IMR-90 (cell line): ENCODE data around the gene SHISA2. TPM values are rescaled to one million over a fixed set of nuclear protein-coding genes. Genes with fewer than 3 reads are reported as not detected.

Experiments used
- ATAC-seq: fragments of 200-7000 bp; cut with Tn5 transposase; 2 replicates; pipeline ENCODE4 v1.9.1; 2020; ENCODE audit warnings: low read depth, mild to moderate bottlenecking, moderate library complexity
- BruUV-seq: library from RNA; stranded (reverse); fragments of 400-500 nt; replicated peaks from 2 replicates; lab custom pipeline; 2021; lab: Mats Ljungman, UMichigan
- CTCF ChIA-PET: fragments of 300-600 bp; formaldehyde crosslinking; extraction: SDS; loops from one replicate; lab custom pipeline; 2021; ENCODE audit warnings: antibody characterized with exemption; lab: Yijun Ruan, JAX
- POLR2A ChIA-PET: fragments of 300-600 bp; sonication (Branson Sonifier 250); formaldehyde crosslinking; loops from one replicate; lab custom pipeline; 2022; ENCODE audit warnings: antibody characterized with exemption; ENCODE audit not compliant: unreplicated experiment; lab: Charles Lee
- DNase-seq: peaks from one replicate; pipeline ENCODE4 v3.0.0; 2013
- H2AFZ ChIP-seq: replicated peaks from 2 replicates; pipeline ENCODE3; 2013; ENCODE audit warnings: low read length, mild to moderate bottlenecking; ENCODE audit not compliant: poor library complexity
- H2AK5ac ChIP-seq: 2 replicates; pipeline ENCODE4 v1.6.1; 2013; ENCODE audit warnings: low read depth, low read length, inconsistent platforms
- H2AK9ac ChIP-seq: replicated peaks from 2 replicates; pipeline ENCODE3; 2013; ENCODE audit warnings: mild to moderate bottlenecking, low read depth, low read length, moderate library complexity; ENCODE audit not compliant: poor library complexity
- H2BK120ac ChIP-seq: 2 replicates; pipeline ENCODE4 v1.6.1; 2013; ENCODE audit warnings: low read depth, low read length, inconsistent platforms
- H2BK15ac ChIP-seq: 3 replicates; pipeline ENCODE4 v1.6.1; 2013; ENCODE audit warnings: low read depth, low read length, inconsistent platforms
- H2BK20ac ChIP-seq: 2 replicates; pipeline ENCODE4 v1.6.1; 2013; ENCODE audit warnings: low read depth, mild to moderate bottlenecking, inconsistent platforms, low read length, moderate library complexity
- H2BK5ac ChIP-seq: 2 replicates; pipeline ENCODE4 v1.6.1; 2013; ENCODE audit warnings: mild to moderate bottlenecking, low read depth, low read length, inconsistent platforms; ENCODE audit not compliant: poor library complexity, severe bottlenecking
- H3K14ac ChIP-seq: replicated peaks from 2 replicates; pipeline ENCODE4 v1.6.1; 2013; ENCODE audit warnings: low read depth, low read length, inconsistent platforms
- H3K18ac ChIP-seq: 2 replicates; pipeline ENCODE4 v1.6.1; 2013; ENCODE audit warnings: low read depth, low read length, control low read depth
- H3K23ac ChIP-seq: 2 replicates; pipeline ENCODE4 v1.6.1; 2013; ENCODE audit warnings: low read depth, low read length, inconsistent platforms
- H3K27ac ChIP-seq: 2 replicates; pipeline ENCODE4 v1.5.1; 2013; ENCODE audit warnings: mild to moderate bottlenecking, control low read depth, low read length; ENCODE audit not compliant: insufficient read depth
- H3K27me3 ChIP-seq: 2 replicates; pipeline ENCODE4 v1.6.1; 2013; ENCODE audit warnings: low read length; ENCODE audit not compliant: control insufficient read depth, insufficient read depth
- H3K36me3 ChIP-seq: 2 replicates; pipeline ENCODE4 v1.6.1; 2013; ENCODE audit warnings: low read length, mixed read lengths; ENCODE audit not compliant: control insufficient read depth, insufficient read depth
- H3K4ac ChIP-seq: 2 replicates; pipeline ENCODE4 v1.6.1; 2013; ENCODE audit warnings: low read depth, low read length, inconsistent platforms
- H3K4me1 ChIP-seq: 2 replicates; pipeline ENCODE4 v1.6.1; 2013; ENCODE audit warnings: low read length, mixed read lengths; ENCODE audit not compliant: control insufficient read depth, insufficient read depth
- H3K4me2 ChIP-seq: 2 replicates; pipeline ENCODE4 v1.6.1; 2013; ENCODE audit warnings: low read depth, mild to moderate bottlenecking, control low read depth, low read length, moderate library complexity
- H3K4me3 ChIP-seq: 2 replicates; pipeline ENCODE4 v1.5.1; 2013; ENCODE audit warnings: low read depth, mild to moderate bottlenecking, control low read depth, low read length, moderate library complexity; ENCODE audit not compliant: insufficient read depth
- H3K56ac ChIP-seq: 2 replicates; pipeline ENCODE4 v1.6.1; 2013; ENCODE audit warnings: low read length, inconsistent platforms; ENCODE audit not compliant: insufficient read depth; ENCODE audit errors: extremely low read depth
- H3K79me1 ChIP-seq, 2 experiments: 2 replicates each; pipeline ENCODE4 v1.6.1; 2013; ENCODE audit warnings: low read length in 2 of 2, inconsistent platforms in 1 of 2, low read depth in 1 of 2
- H3K9ac ChIP-seq: 2 replicates; pipeline ENCODE4 v1.6.1; 2013; ENCODE audit warnings: low read depth, low read length, control low read depth
- H3K9me1 ChIP-seq: 2 replicates; pipeline ENCODE4 v1.6.1; 2013; ENCODE audit warnings: low read length, inconsistent platforms; ENCODE audit not compliant: insufficient read depth
- H3K9me3 ChIP-seq: 2 replicates; pipeline ENCODE4 v1.6.1; 2013; ENCODE audit warnings: low read length; ENCODE audit not compliant: control insufficient read depth, insufficient read depth
- H4K20me1 ChIP-seq: 2 replicates; pipeline ENCODE4 v1.6.1; 2013; ENCODE audit warnings: low read length, inconsistent platforms; ENCODE audit not compliant: insufficient read depth
- H4K5ac ChIP-seq: 2 replicates; pipeline ENCODE4 v1.6.1; 2013; ENCODE audit warnings: mild to moderate bottlenecking, low read depth, low read length, control low read depth
- H4K8ac ChIP-seq, 2 experiments: 2 replicates each; pipeline ENCODE4 v1.6.1; 2013; ENCODE audit warnings: low read depth in 2 of 2, low read length in 2 of 2, control low read depth in 1 of 2, inconsistent platforms in 1 of 2
- H4K91ac ChIP-seq: 2 replicates; pipeline ENCODE4 v1.6.1; 2013; ENCODE audit warnings: low read depth, low read length, inconsistent platforms; ENCODE audit not compliant: insufficient read depth
- NFE2L2 ChIP-seq: fragments of 150-350 bp; IDR thresholded peaks from 2 replicates; pipeline ENCODE4 v1.6.1; 2016; ENCODE audit warnings: low read depth, mild to moderate bottlenecking, low read length
- POLR2A ChIP-seq: IDR thresholded peaks from 2 replicates; pipeline ENCODE4 v1.6.1; 2012; ENCODE audit warnings: mild to moderate bottlenecking, low read depth, low read length
- WGBS, 2 experiments: methylation state at CpG; one replicate each; pipeline versions ENCODE4 v1.1.5 to v1.1.7; 2013; ENCODE audit warnings: missing lambda C conversion rate in 2 of 2; ENCODE audit not compliant: insufficient read length in 1 of 2; ENCODE audit errors: extremely low coverage in 2 of 2; 5-methylcytosine and 5-hydroxymethylcytosine counted together
- dilution Hi-C: fragments of 300-500 bp; cut with HindIII; formaldehyde crosslinking; loops from one replicate; pipeline ENCODE4 v1.14.3; 2018; ENCODE audit warnings: low sequenced_read_pairs; ENCODE audit not compliant: unreplicated experiment
- in situ Hi-C: fragments of 300-500 bp; cut with MboI; formaldehyde crosslinking; loops from 3 replicates; pipeline ENCODE4 v1.14.3; 2019; ENCODE audit warnings: low sequenced_read_pairs, inconsistent platforms, mixed read lengths
- intact Hi-C: fragments of 100-400 bp; cut with micrococcal nuclease; formaldehyde crosslinking; loops from 2 replicates; pipeline ENCODE4 v1.10.0; 2022
- polyA plus RNA-seq, 3 experiments: library from polyadenylated mRNA; depleted of rRNA; stranded (reverse); fragments of >200 nt; gene quantifications; 2 replicates each; pipeline ENCODE4 v1.2.3, GENCODE V29; 2012; ENCODE audit warnings: low replicate concordance in 1 of 3
- total RNA-seq: library from RNA; depleted of rRNA; stranded (reverse); fragments of >200 nt; gene quantifications from 2 replicates; pipeline ENCODE4 v1.2.3, GENCODE V29; 2012
- TF ChIP-seq, protein P1 (sequence below): fragments of 150-350 bp; IDR thresholded peaks from 2 replicates; pipeline ENCODE4 v1.6.1; 2017; ENCODE audit warnings: mild to moderate bottlenecking, antibody characterized with exemption, low read length, low read depth
- TF ChIP-seq, protein P2 (sequence below): fragments of 150-350 bp; IDR thresholded peaks from 2 replicates; pipeline ENCODE4 v1.6.1; 2016; ENCODE audit warnings: low read depth, mild to moderate bottlenecking, low read length, moderate library complexity, borderline replicate concordance

The SHISA2 gene
- total and polyA plus RNA-seq, 2 of the 4 experiments (the other 2 are of a cell fraction) = not detected

DNA sequence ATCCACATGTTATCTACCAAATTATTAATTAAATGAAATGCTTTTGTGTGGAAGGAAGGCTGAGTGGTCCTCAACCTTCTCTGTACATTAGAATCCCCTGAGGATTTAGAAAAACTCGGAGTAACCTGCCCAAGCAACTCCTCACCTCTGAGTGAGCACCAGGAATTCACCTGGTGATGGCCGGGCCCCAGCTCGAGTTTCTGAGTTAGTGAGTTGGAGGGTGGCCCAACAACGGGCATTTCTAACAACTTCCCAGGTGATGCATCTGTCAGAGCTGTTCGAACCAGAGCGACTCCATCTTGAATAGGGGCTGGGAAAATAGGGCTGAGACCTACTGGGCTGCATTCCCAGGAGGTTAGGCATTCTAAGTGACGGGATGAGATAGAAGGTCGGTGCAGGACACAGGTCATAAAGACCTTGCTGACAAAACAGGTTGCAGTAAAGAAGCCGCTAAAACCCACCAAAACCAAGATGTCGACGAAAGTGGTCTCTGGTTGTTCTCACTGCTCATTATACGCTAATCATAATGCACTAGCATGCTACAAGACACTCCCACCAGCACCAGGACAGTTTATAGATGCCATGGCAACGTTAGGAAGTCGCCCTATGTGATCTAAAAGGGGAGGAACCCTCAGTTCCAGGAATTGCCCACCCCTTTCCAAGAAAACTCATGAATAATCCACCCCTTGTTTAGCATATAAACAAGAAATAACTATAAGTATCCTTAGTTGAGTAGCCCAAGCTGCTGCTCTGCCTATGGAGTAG lies 44.2 kb upstream of the SHISA2 start:
- Histone ChIP-seq H3K14ac (no peak overlapping the region), H4K5ac (no peak overlapping the region), H3K56ac (no peak overlapping the region), H4K20me1 (no peaks in the 10 kb centered on the region), H2AK9ac (no peak overlapping the region), H4K91ac (no peak overlapping the region), H2BK5ac (no peak overlapping the region), H3K27ac (no peak overlapping the region), H3K27me3 (no peaks in the 10 kb centered on the region), H3K4ac (no peak overlapping the region), H2AK5ac (no peak overlapping the region), H3K23ac (no peak overlapping the region), H4K8ac (no peak overlapping the region), H3K79me1 (no peaks in the 10 kb centered on the region), H3K36me3 (no peaks in the 10 kb centered on the region), H3K9ac (no peak overlapping the region), H2AFZ (no peak overlapping the region), H2BK15ac (no peak overlapping the region), H3K4me1 (no peaks in the 10 kb centered on the region), H2BK120ac (no peak overlapping the region), H2BK20ac (no peak overlapping the region), H3K9me1 (no peaks in the 10 kb centered on the region), H3K18ac (no peak overlapping the region), H3K9me3 (no peaks in the 10 kb centered on the region), H3K4me2 (no peak overlapping the region), H3K4me3 (no peak overlapping the region)
- in situ Hi-C loops (no loop called here), dilution Hi-C loops (no loop called here), intact Hi-C loops (no loop called here)
- ChIA-PET CTCF (interaction anchor here (0.8 kb wide), 1 partner anchor 602 kb away, joined by 3 read pairs; no protein-coding TSS in a partner anchor), POLR2A (interaction anchor here (0.5 kb wide), 1 partner anchor 15 kb away, joined by 3 read pairs; no protein-coding TSS in a partner anchor)
- ATAC-seq = no peak
- WGBS, 2 experiments = 67% methylated on average over 1 of the region's 14 CpGs; no CpG with 5 or more reads in 1 of the 2 experiments
- no TSS peak for BruUV-seq
- no peak for DNase-seq
- TF ChIP-seq, protein P1, sequence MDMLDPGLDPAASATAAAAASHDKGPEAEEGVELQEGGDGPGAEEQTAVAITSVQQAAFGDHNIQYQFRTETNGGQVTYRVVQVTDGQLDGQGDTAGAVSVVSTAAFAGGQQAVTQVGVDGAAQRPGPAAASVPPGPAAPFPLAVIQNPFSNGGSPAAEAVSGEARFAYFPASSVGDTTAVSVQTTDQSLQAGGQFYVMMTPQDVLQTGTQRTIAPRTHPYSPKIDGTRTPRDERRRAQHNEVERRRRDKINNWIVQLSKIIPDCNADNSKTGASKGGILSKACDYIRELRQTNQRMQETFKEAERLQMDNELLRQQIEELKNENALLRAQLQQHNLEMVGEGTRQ = no peak
- TF ChIP-seq NFE2L2 = no peak
- TF ChIP-seq POLR2A = no peak
- TF ChIP-seq, protein P2, sequence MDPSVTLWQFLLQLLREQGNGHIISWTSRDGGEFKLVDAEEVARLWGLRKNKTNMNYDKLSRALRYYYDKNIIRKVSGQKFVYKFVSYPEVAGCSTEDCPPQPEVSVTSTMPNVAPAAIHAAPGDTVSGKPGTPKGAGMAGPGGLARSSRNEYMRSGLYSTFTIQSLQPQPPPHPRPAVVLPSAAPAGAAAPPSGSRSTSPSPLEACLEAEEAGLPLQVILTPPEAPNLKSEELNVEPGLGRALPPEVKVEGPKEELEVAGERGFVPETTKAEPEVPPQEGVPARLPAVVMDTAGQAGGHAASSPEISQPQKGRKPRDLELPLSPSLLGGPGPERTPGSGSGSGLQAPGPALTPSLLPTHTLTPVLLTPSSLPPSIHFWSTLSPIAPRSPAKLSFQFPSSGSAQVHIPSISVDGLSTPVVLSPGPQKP = no peak
